Ishikawa (cell line): Measurements from ENCODE around the gene NPTN.

Experiments used
- CEBPB ChIP-seq: IDR thresholded peaks from 2 replicates; pipeline ENCODE4 v1.6.1; 2012
- CREB1 ChIP-seq: IDR thresholded peaks from 2 replicates; pipeline ENCODE4 v1.6.1; 2012; ENCODE audit warnings: low read depth
- EGR1 ChIP-seq: IDR thresholded peaks from 2 replicates; pipeline ENCODE4 v1.6.1; 2012
- EP300 ChIP-seq: IDR thresholded peaks from 2 replicates; pipeline ENCODE4 v1.6.1; 2012; ENCODE audit warnings: borderline replicate concordance
- FOXM1 ChIP-seq: IDR thresholded peaks from 2 replicates; pipeline ENCODE4 v1.6.1; 2012; ENCODE audit warnings: low read depth, borderline replicate concordance
- RAD21 ChIP-seq: IDR thresholded peaks from 2 replicates; pipeline ENCODE4 v1.6.1; 2012; ENCODE audit warnings: low read depth
- TAF1 ChIP-seq: IDR thresholded peaks from 2 replicates; pipeline ENCODE4 v1.6.1; 2012; ENCODE audit warnings: low read depth, mild to moderate bottlenecking
- YY1 ChIP-seq: IDR thresholded peaks from 2 replicates; pipeline ENCODE4 v1.6.1; 2012; ENCODE audit warnings: low read depth
- TF ChIP-seq, protein P1 (sequence below): IDR thresholded peaks from 2 replicates; pipeline ENCODE4 v1.6.1; 2012; ENCODE audit warnings: low read depth, mild to moderate bottlenecking
- TF ChIP-seq, protein P2 (sequence below): IDR thresholded peaks from 2 replicates; pipeline ENCODE4 v1.6.1; 2012

DNA sequence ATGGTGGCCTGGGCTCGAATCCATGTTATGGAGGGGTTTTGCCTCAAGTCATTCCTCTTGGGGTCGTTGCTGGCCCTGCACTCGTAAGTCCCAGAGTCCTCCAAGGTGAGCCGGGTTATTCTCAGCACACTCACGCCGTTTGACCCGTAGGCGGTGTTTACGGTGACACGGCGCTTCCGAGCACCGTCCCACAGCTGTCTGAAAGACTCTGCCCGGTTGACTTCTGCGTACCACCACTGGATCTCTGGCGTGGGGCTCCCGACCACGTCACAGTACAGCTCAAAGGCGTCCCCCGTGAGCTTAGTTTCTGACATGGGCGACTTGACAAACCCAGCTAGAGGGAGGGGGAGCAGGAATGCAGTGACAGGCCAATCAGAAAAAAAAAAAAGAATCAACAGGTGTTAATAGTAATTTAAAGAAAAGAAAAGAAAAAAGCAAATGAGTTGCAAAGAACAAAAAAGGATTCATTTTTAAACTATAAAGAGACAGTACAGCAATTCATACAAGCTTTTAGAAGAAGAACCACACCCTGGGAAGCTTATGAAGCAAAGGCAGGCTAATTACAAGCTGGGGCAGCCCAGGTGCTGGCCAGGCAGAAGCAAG, 36.1 kb downstream of the NPTN start:
- TF ChIP-seq TAF1 (no peak), YY1 (no peak), CREB1 (no peak), CEBPB (no peak), FOXM1 (no peak), EP300 (no peak), EGR1 (no peak), RAD21 (no peak)
- TF ChIP-seq, protein P1, sequence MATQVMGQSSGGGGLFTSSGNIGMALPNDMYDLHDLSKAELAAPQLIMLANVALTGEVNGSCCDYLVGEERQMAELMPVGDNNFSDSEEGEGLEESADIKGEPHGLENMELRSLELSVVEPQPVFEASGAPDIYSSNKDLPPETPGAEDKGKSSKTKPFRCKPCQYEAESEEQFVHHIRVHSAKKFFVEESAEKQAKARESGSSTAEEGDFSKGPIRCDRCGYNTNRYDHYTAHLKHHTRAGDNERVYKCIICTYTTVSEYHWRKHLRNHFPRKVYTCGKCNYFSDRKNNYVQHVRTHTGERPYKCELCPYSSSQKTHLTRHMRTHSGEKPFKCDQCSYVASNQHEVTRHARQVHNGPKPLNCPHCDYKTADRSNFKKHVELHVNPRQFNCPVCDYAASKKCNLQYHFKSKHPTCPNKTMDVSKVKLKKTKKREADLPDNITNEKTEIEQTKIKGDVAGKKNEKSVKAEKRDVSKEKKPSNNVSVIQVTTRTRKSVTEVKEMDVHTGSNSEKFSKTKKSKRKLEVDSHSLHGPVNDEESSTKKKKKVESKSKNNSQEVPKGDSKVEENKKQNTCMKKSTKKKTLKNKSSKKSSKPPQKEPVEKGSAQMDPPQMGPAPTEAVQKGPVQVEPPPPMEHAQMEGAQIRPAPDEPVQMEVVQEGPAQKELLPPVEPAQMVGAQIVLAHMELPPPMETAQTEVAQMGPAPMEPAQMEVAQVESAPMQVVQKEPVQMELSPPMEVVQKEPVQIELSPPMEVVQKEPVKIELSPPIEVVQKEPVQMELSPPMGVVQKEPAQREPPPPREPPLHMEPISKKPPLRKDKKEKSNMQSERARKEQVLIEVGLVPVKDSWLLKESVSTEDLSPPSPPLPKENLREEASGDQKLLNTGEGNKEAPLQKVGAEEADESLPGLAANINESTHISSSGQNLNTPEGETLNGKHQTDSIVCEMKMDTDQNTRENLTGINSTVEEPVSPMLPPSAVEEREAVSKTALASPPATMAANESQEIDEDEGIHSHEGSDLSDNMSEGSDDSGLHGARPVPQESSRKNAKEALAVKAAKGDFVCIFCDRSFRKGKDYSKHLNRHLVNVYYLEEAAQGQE = no peak
- TF ChIP-seq, protein P2, sequence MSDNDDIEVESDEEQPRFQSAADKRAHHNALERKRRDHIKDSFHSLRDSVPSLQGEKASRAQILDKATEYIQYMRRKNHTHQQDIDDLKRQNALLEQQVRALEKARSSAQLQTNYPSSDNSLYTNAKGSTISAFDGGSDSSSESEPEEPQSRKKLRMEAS = no peak
